GM21529 (cell line): ENCODE data around the gene KCNN1.
"Not testable (repeated sequence)": the region's sequence is repeated elsewhere in the genome, so short reads cannot be mapped to it uniquely, and the experiment has no call there.

Experiments
- ATAC-seq: cut with Tn5 transposase; IDR thresholded peaks from one replicate; pipeline ENCODE4 v1.9.1; 2021; ENCODE audit not compliant: unreplicated experiment

KCNN1 gene

DNA sequence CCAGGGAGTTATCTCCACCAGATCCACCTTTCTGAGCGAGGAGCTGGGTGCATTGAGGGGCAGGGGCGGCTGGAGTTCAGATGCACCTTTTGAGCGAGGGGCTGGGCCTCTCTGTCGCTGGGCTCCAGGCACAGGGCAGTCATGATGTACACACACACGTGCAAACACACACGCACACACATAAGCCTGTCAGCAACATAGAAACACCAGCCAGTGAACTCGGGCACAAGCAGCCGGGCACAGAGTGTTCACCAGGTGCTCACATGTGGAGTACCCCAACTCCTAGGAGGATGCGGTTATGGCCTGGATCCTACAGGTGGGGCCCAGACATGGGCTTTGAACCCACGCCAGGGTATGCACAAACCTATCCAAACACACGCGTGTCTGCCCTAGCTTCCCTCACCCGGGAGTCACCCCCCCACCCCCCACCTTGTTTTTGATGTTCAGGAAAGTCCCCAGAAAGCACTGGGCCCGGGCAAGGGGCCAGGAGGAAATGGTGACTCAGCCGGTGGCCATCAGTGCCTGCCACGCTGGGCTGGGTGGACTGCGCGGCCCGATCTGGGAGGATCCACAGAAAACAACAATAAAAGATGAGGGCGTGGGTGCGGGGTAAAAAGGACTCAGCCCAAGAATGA is 54.3 kb downstream of the KCNN1 start:
- no peak for ATAC-seq

GRCh38 chr19:18023622-18024251 is 56.8 kb downstream of the KCNN1 start:
- no peak for ATAC-seq

DNA sequence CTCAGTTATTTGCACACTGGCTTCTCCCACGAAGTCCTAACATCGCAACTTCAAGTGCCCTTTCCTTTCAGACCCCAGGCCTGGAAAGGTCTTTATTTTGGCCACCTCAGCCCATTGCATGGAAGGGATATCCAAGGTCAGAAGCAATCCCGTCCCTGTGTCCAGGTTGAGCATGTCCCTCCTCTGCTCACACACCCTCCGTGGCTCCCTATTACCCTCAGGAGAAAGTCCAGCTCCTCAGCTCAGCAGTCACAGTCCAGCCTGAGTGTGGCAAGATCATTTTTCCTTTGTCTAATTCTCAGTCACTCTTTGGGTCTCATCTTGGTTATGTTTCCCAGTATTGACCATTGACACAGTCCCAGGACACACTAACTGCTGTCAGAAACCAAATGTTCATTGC is 60.2 kb downstream of the KCNN1 start:
- ATAC-seq = no peak

GRCh38 chr19:18029617-18030338 is 62.9 kb downstream of the KCNN1 start:
- no peak for ATAC-seq

- not testable (repeated sequence) for ATAC-seq
These were observed 64.5 kb downstream of the KCNN1 start for GRCh38 chr19:18031401-18031800.

GRCh38 chr19:18032102-18032501 is 65.2 kb downstream of the KCNN1 start:
- not testable (repeated sequence) for ATAC-seq

DNA sequence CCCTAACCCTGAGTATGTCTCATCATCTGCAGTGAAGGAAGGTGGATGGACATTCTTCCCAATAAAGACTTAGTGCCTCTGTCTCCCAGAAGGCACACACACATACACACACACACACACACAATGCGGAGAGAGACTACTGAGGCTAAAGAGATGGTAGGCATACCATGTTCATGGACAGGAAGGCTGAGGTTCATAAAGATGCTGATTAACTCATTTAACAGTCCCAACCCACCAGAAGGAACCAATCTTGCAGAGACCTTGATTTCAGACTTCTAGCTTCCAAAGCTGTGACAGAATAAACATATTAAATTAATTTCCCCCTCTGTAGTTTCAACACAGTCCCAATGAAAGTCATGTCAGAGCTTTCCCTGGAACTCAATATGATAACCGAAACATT is 74.1 kb downstream of the KCNN1 start:
- ATAC-seq = no peak

DNA sequence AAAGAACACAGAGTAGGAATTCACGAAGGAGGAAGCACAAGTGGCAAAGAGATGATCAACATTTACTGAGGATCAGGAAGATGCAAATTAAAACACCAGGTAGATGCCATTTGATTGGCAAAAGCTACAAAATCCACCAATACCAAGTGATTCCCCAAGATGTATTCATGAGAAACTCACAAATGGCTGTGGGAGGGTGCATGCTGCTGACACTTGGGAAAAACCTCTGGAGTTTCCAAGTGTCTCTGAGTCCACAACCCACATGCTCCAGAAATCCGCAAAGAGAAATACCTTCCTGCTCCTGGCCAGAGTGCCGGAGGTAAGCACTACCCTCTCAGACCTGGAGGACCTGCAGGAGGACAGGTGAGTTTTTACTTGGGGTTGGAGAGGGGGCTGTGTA is 76.8 kb downstream of the KCNN1 start:
- no peak for ATAC-seq

- ATAC-seq = peak; percentile 90
These were observed 78.0 kb downstream of the KCNN1 start for GRCh38 chr19:18044825-18045304.

DNA sequence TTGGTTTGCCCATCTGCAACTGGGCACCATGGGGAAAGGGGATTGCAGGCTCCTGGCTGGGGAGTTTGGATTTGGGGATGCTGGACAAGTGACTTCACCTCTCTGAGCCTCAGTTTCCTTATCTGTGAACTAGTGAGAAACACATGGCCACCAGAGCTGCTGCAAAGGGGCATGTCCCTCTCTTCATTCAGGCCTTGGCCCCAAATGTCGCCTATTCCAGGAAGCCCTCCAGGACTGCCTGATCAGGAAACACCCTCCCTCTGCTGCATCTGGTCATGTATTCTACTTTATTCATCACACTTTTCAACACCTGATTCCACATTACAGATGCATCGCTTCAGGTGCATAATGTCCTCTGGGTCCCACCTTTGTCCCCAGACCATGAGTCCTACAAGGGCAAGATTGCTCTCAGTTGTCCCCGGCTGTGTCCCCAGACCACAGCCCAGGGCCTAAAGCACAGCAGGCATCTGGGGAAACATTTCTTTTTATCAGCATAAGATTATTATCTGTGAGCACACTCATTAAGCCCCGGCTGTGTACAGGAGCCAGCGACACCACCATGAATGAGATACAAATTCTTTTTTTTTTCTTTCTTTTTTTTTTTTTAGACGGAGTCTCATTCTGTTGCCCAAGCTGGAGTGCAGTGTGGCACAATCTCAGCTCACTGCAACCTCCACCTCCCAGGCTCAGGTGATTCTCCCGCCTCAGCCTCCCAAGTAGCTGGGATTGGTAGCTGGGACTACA is 78.6 kb downstream of the KCNN1 start:
- ATAC-seq = peak; percentile 12

DNA sequence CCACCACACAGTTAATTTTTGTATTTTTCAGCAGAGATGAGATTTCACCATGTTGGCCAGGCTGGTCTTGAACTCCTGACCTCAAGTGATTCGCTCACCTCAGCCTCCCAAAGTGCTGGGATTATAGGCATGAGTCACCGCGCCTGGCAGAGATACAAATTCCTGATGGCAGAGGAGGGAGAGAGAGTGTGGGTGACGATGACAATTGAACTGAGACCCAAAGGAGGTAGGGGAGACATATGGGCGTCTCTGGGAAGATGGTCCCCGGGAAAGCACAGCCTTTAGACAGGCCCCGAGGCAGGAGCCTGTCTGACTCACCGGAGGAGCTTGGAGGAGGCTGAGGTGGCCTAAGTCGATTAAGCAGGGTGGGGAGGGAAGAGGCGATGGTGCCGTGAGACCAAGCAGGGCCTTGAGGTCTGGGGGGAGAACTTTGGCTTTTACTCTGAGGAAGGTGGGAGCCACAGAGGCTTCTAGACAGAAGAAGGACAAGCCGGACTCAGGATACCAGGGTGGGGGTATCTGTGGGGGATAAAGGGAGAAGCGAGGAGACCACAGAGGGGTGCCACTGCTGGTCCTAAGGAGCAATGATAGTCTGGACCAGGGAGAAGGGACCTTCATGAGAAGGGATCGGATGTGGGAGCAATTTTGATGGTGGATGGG is 79.3 kb downstream of the KCNN1 start:
- ATAC-seq = no peak

- no peak for ATAC-seq
These were observed 82.5 kb downstream of the KCNN1 start for GRCh38 chr19:18049385-18049784.
